Neural cell (in vitro differentiated cells): ENCODE measurements around the gene MRPL43. TPM values are rescaled to one million over a fixed set of nuclear protein-coding genes. Genes with fewer than 3 reads are reported as not detected.

Experiments used
- H2AFZ ChIP-seq: fragments of 200-600, 300-800 bp; sonication (generic), shearing (Covaris generic); 2 replicates; pipeline ENCODE4 v1.6.0; 2014; ENCODE audit warnings: low read depth, mild to moderate bottlenecking, antibody characterized with exemption, low read length, moderate library complexity
- H3F3A ChIP-seq: fragments of 200-600 bp; shearing (Covaris generic); 2 replicates; pipeline ENCODE4 v1.6.1; 2016; ENCODE audit warnings: mild to moderate bottlenecking, moderate library complexity, mixed read lengths, antibody characterized with exemption, low read length; ENCODE audit not compliant: insufficient read depth, poor library complexity, severe bottlenecking
- H3K27ac ChIP-seq: fragments of 200-600, 300-800 bp; sonication (generic), shearing (Covaris generic); 2 replicates; pipeline ENCODE4 v1.5.1; 2014; ENCODE audit warnings: mild to moderate bottlenecking, low read length, moderate library complexity
- H3K27me3 ChIP-seq: fragments of 300-800, 200-600 bp; sonication (generic), shearing (Covaris generic); 2 replicates; pipeline ENCODE4 v1.6.0; 2014; ENCODE audit warnings: mild to moderate bottlenecking, low read depth, low read length, moderate library complexity; ENCODE audit not compliant: insufficient read depth
- H3K36me3 ChIP-seq: fragments of 300-800, 200-600 bp; sonication (generic), shearing (Covaris generic); 2 replicates; pipeline ENCODE4 v1.5.1; 2014; ENCODE audit warnings: mild to moderate bottlenecking, antibody characterized with exemption, low read length, moderate library complexity; ENCODE audit not compliant: insufficient read depth
- H3K4me2 ChIP-seq: fragments of 300-800, 200-600 bp; sonication (generic), shearing (Covaris generic); 2 replicates; pipeline ENCODE4 v1.6.0; 2014; ENCODE audit warnings: mild to moderate bottlenecking, low read length
- H3K4me3 ChIP-seq: fragments of 300-800, 200-600 bp; sonication (generic), shearing (Covaris generic); 2 replicates; pipeline ENCODE4 v1.5.1; 2014; ENCODE audit warnings: mild to moderate bottlenecking, low read length, moderate library complexity
- H3K79me2 ChIP-seq: fragments of 200-600 bp; shearing (Covaris generic); replicated peaks from 2 replicates; pipeline ENCODE4 v1.6.0; 2014; ENCODE audit warnings: mild to moderate bottlenecking, low read length, moderate library complexity; ENCODE audit not compliant: insufficient read depth
- H3K9ac ChIP-seq: fragments of 300-800, 200-600 bp; sonication (generic), shearing (Covaris generic); 2 replicates; pipeline ENCODE4 v1.6.1; 2016; ENCODE audit warnings: mild to moderate bottlenecking, low read length, mixed read lengths
- H3K9me2 ChIP-seq: fragments of 200-600 bp; shearing (Covaris generic); 2 replicates; pipeline ENCODE4 v1.6.1; 2016; ENCODE audit warnings: mild to moderate bottlenecking, low read length, mixed read lengths; ENCODE audit not compliant: insufficient read depth
- H3K9me3 ChIP-seq: fragments of 200-600, 300-800 bp; sonication (generic), shearing (Covaris generic); 2 replicates; pipeline ENCODE4 v1.6.1; 2016; ENCODE audit warnings: mild to moderate bottlenecking, mixed run types, low read length, moderate library complexity, mixed read lengths
- H4K20me1 ChIP-seq: fragments of 200-600 bp; shearing (Covaris generic); 2 replicates; pipeline ENCODE4 v1.6.1; 2016; ENCODE audit warnings: mild to moderate bottlenecking, mixed run types; ENCODE audit not compliant: insufficient read depth
- EP300 ChIP-seq: fragments of 450-650 bp; conservative IDR thresholded peaks from 2 replicates; pipeline ENCODE4 v1.6.1; 2014; ENCODE audit warnings: antibody characterized with exemption, mild to moderate bottlenecking, moderate library complexity; ENCODE audit not compliant: poor library complexity, severe bottlenecking
- EZH2 ChIP-seq: fragments of 200-600, 300-800 bp; shearing (Covaris generic), sonication (generic); IDR thresholded peaks from 2 replicates; pipeline ENCODE4 v1.6.1; 2014; ENCODE audit warnings: antibody characterized with exemption, low read length, borderline replicate concordance, mild to moderate bottlenecking; ENCODE audit not compliant: insufficient read depth, poor library complexity, severe bottlenecking
- MXI1 ChIP-seq: fragments of 450-650 bp; conservative IDR thresholded peaks from 2 replicates; pipeline ENCODE4 v1.6.1; 2014; ENCODE audit warnings: antibody characterized with exemption, mild to moderate bottlenecking; ENCODE audit not compliant: poor library complexity, severe bottlenecking
- POLR2AphosphoS5 ChIP-seq: IDR thresholded peaks from 2 replicates; pipeline ENCODE4 v1.6.1; 2012
- RAD21 ChIP-seq: fragments of 450-650 bp; conservative IDR thresholded peaks from 2 replicates; pipeline ENCODE4 v1.6.1; 2014; ENCODE audit warnings: antibody characterized with exemption, mild to moderate bottlenecking, moderate library complexity
- SMC3 ChIP-seq: fragments of 450-650 bp; conservative IDR thresholded peaks from 2 replicates; pipeline ENCODE4 v1.6.1; 2014; ENCODE audit warnings: antibody characterized with exemption, mild to moderate bottlenecking, moderate library complexity; ENCODE audit not compliant: poor library complexity
- TAF1 ChIP-seq: IDR thresholded peaks from 2 replicates; pipeline ENCODE4 v1.6.1; 2012; ENCODE audit warnings: low read depth
- polyA plus RNA-seq: library from polyadenylated mRNA; depleted of rRNA; stranded (reverse); fragments of >200 nt; gene quantifications from 2 replicates; pipeline ENCODE4 v1.2.3, GENCODE V29; 2014
- TF ChIP-seq, protein P1 (sequence below): fragments of 450-650 bp; IDR thresholded peaks from 2 replicates; pipeline ENCODE4 v1.5.1; 2014; ENCODE audit warnings: antibody characterized with exemption, mild to moderate bottlenecking, moderate library complexity; ENCODE audit not compliant: poor library complexity, severe bottlenecking
- TF ChIP-seq, protein P2 (sequence below): IDR thresholded peaks from 2 replicates; pipeline ENCODE4 v1.6.1; 2012; ENCODE audit warnings: borderline replicate concordance

Gene MRPL43
- polyA plus RNA-seq, 1 donor from 2014 or later = 121 TPM

DNA sequence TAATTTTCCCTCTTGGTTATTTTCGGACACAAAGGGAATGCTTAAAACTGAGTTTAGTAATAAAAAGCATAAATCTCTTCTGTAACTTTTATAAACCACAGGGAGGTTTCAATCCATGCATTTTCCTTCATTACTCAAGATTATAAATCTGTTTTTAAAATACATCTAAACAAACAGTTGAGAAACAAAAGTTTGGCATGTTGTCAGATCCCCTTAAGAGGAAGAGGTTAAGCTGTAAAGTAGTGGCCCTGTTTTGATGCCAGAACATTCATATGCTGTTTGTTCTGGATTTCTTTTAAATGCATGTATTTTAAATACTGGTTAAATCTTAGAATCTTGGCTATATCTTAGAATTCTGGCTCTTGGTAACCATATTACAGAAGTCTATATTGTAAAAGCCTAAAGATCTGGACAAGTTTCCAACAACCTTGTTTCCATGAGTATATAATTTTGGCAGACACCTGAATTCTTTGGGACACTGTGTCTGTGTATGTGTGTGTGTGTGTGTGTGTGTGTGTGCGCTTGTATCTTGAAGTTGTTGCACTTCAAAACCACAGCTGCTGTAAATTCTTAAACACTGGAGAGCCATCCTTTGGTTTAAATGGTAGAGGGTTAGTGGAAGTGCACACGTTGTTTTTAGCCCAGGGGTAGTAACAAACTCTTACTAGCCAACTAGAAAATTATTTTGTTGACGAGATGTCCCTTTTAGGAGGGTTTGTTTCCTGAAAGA lies 24.8 kb downstream of the MRPL43 start:
- Histone ChIP-seq H3K9me3 (no peaks in the 10 kb centered on the region), H4K20me1 (no peaks in the 10 kb centered on the region), H3K9me2 (no peaks in the 10 kb centered on the region), H3K27me3 (no peaks in the 10 kb centered on the region), H3K4me2 (no peak overlapping the region), H3K9ac (no peak overlapping the region), H3F3A (no peaks in the 10 kb centered on the region), H2AFZ (no peak overlapping the region), H3K79me2 (no peaks in the 10 kb centered on the region), H3K4me3 (no peak overlapping the region), H3K36me3 (peaks cover 13% of the 10 kb centered on the region), H3K27ac (no peak overlapping the region)
- TF ChIP-seq MXI1 = no peak
- TF ChIP-seq SMC3 = no peak
- no peak for TF ChIP-seq TAF1
- TF ChIP-seq RAD21 = no peak
- TF ChIP-seq POLR2AphosphoS5 = no peak
- TF ChIP-seq, protein P1, sequence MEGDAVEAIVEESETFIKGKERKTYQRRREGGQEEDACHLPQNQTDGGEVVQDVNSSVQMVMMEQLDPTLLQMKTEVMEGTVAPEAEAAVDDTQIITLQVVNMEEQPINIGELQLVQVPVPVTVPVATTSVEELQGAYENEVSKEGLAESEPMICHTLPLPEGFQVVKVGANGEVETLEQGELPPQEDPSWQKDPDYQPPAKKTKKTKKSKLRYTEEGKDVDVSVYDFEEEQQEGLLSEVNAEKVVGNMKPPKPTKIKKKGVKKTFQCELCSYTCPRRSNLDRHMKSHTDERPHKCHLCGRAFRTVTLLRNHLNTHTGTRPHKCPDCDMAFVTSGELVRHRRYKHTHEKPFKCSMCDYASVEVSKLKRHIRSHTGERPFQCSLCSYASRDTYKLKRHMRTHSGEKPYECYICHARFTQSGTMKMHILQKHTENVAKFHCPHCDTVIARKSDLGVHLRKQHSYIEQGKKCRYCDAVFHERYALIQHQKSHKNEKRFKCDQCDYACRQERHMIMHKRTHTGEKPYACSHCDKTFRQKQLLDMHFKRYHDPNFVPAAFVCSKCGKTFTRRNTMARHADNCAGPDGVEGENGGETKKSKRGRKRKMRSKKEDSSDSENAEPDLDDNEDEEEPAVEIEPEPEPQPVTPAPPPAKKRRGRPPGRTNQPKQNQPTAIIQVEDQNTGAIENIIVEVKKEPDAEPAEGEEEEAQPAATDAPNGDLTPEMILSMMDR = no peak
- no peak for TF ChIP-seq EP300
- TF ChIP-seq, protein P2, sequence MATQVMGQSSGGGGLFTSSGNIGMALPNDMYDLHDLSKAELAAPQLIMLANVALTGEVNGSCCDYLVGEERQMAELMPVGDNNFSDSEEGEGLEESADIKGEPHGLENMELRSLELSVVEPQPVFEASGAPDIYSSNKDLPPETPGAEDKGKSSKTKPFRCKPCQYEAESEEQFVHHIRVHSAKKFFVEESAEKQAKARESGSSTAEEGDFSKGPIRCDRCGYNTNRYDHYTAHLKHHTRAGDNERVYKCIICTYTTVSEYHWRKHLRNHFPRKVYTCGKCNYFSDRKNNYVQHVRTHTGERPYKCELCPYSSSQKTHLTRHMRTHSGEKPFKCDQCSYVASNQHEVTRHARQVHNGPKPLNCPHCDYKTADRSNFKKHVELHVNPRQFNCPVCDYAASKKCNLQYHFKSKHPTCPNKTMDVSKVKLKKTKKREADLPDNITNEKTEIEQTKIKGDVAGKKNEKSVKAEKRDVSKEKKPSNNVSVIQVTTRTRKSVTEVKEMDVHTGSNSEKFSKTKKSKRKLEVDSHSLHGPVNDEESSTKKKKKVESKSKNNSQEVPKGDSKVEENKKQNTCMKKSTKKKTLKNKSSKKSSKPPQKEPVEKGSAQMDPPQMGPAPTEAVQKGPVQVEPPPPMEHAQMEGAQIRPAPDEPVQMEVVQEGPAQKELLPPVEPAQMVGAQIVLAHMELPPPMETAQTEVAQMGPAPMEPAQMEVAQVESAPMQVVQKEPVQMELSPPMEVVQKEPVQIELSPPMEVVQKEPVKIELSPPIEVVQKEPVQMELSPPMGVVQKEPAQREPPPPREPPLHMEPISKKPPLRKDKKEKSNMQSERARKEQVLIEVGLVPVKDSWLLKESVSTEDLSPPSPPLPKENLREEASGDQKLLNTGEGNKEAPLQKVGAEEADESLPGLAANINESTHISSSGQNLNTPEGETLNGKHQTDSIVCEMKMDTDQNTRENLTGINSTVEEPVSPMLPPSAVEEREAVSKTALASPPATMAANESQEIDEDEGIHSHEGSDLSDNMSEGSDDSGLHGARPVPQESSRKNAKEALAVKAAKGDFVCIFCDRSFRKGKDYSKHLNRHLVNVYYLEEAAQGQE = no peak
- TF ChIP-seq EZH2 = no peak

DNA sequence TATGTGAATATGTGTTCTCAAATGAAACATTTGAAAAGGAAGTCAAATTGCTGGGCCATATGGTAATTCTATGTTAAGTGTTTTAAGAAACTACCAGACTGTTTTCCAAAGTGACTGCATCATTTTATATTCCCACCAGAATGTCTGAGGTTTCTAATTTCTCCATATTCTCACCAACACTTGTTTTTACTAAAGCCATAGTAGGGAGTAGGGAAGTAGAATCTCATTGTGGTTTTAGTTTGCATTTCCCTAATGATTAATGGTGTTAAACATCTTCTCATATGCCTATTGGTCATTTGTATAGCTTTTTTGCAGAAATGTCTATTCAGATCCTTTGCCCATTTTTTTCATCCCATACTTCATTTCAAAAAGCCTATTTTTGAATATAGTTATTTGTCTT lies 27.0 kb downstream of the MRPL43 start:
- no peak overlapping the region for H3K4me2 ChIP-seq
- H3K9me3 ChIP-seq = no peaks in the 10 kb centered on the region
- H3K9ac ChIP-seq = no peak overlapping the region
- TF ChIP-seq RAD21 = no peak
- TF ChIP-seq, protein P1 = no peak
- no peak for TF ChIP-seq MXI1
- no peak for TF ChIP-seq SMC3
- TF ChIP-seq TAF1 = no peak
- TF ChIP-seq POLR2AphosphoS5 = no peak
- no peak for TF ChIP-seq EZH2
- TF ChIP-seq, protein P2 = no peak
- TF ChIP-seq EP300 = no peak
- no peaks in the 10 kb centered on the region for H3K79me2 ChIP-seq
- no peak overlapping the region for H3K4me3 ChIP-seq
- no peaks in the 10 kb centered on the region for H4K20me1 ChIP-seq
- H3F3A ChIP-seq = no peaks in the 10 kb centered on the region
- peaks cover 13% of the 10 kb centered on the region for H3K36me3 ChIP-seq
- no peaks in the 10 kb centered on the region for H3K27me3 ChIP-seq
- no peak overlapping the region for H2AFZ ChIP-seq
- no peaks in the 10 kb centered on the region for H3K9me2 ChIP-seq
- no peak overlapping the region for H3K27ac ChIP-seq
